GM21619 (cell line): ENCODE results near the gene SYT12.
"Not testable (repeated sequence)": the region's sequence is repeated elsewhere in the genome, so short reads cannot be mapped to it uniquely, and the experiment has no call there.

Experiments used
- ATAC-seq: cut with Tn5 transposase; IDR thresholded peaks from one replicate; pipeline ENCODE4 v1.9.1; 2021; ENCODE audit not compliant: unreplicated experiment

The SYT12 gene

GRCh38 chr11:67022961-67023956 is at the start of gene SYT12:
SYT12 (plus strand) TSS chr11:67023134; CDS start chr11:67030145, 7,011 bp downstream.
- ATAC-seq: no peak

GRCh38 chr11:66973956-66974580 is 48.9 kb upstream of the SYT12 start:
- no peak for ATAC-seq

GRCh38 chr11:66974724-66975404 is 48.1 kb upstream of the SYT12 start, which contains the start of gene C11orf86:
C11orf86 (plus strand) TSS chr11:66975304; CDS start chr11:66975363, 59 bp downstream.
- no peak for ATAC-seq

GRCh38 chr11:66975405-66976027 is 47.4 kb upstream of the SYT12 start:
- no peak for ATAC-seq

GRCh38 chr11:66976028-66976467 is 46.9 kb upstream of the SYT12 start:
- ATAC-seq: no peak

GRCh38 chr11:66976925-66977324 is 46.0 kb upstream of the SYT12 start:
- ATAC-seq: no peak

GRCh38 chr11:66978229-66978628 is 44.7 kb upstream of the SYT12 start:
- ATAC-seq: no peak

- ATAC-seq: no peak
These were observed 44.2 kb upstream of the SYT12 start for GRCh38 chr11:66978717-66979116.

GRCh38 chr11:66979336-66979980 is 43.5 kb upstream of the SYT12 start:
- ATAC-seq: no peak

GRCh38 chr11:66981976-66982578 is 40.9 kb upstream of the SYT12 start:
- no peak for ATAC-seq

- ATAC-seq: no peak
These were observed 39.5 kb upstream of the SYT12 start for GRCh38 chr11:66983275-66983924.

- ATAC-seq: no peak
These were observed 37.3 kb upstream of the SYT12 start for GRCh38 chr11:66985508-66986177.

GRCh38 chr11:66986178-66986545 is 36.8 kb upstream of the SYT12 start:
- ATAC-seq: no peak

GRCh38 chr11:66987158-66987620 is 35.7 kb upstream of the SYT12 start:
- no peak for ATAC-seq

GRCh38 chr11:66987924-66988637 is 34.9 kb upstream of the SYT12 start:
- no peak for ATAC-seq

- not testable (repeated sequence) for ATAC-seq
These were observed 34.2 kb upstream of the SYT12 start for GRCh38 chr11:66988741-66989140.

GRCh38 chr11:66989360-66989759 is 33.6 kb upstream of the SYT12 start:
- not testable (repeated sequence) for ATAC-seq

GRCh38 chr11:66992041-66992440 is 30.9 kb upstream of the SYT12 start:
- ATAC-seq: no peak
